ENCODE data around the gene PRPS1. TPM values are rescaled to one million over a fixed set of nuclear protein-coding genes. Genes with fewer than 3 reads are reported as not detected.

Gene PRPS1
- total RNA-seq, 4 donors from 2014 or later, result 23.5 to 33.4 (median 27.5) TPM

DNA sequence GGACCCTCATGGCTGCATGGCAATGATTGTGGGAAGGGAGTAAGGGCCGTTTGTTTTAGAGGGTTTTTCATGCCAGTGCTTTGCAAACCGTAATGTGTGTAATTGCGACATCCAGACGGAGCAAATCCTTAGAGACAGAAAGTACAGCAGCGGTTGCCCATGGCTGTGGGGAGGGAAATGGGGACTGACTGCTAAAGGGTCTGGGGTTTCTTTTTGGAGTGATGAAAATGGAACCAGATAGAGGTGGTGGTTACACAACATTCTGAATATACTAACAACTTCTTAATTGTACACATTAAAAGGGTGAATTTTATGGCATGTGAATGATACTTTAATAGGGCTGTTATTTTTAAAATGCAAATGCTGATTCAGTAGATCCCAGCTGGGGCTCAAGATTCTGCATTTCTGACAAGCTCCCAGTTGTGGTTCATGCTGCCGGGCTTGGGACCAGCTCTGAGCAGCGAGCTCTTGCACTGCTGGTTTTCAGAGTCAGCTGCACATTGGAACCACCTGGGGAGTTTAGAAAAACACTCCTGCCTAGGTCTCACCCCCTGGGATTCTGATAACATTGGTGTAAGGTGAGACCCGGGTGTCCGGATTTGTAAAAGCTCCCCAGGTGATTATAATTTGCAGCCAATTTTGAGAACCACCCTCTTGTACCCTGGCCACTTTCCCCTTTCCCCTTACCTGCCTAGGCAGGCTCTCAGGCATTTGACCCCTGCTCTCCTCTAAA, 47.7 kb downstream of the PRPS1 start:
- peak overlapping the region; percentile 91 to 100 (median 94) for H3K27ac ChIP-seq
- peak overlapping the region; percentile 64 to 99 for H3K4me3 ChIP-seq
- no peaks in the 10 kb centered on the region for H3K9me3 ChIP-seq
- WGBS, 2 donors (ENCODE audit: low coverage in 1 of 2), result 10 to 39% methylated on average over 5 to 9 of the region's 9 CpGs
- ATAC-seq, result no peak
- peaks cover 7 to 53% (median 10%) of the 10 kb centered on the region in 3 donors for H3K4me1 ChIP-seq
- H3K27me3 ChIP-seq, result no peaks in the 10 kb centered on the region
- TF ChIP-seq EP300 (IDR thresholded peaks at IDR 0.05), result no peak
- peak; percentile 22 to 23 for TF ChIP-seq POLR2A (IDR thresholded peaks at IDR 0.05)
- TF ChIP-seq POLR2AphosphoS5 (IDR thresholded peaks at IDR 0.05), result peak; percentile 66
- TF ChIP-seq CTCF (IDR thresholded peaks at IDR 0.05), result no peak
- H3K36me3 ChIP-seq, result no peaks in the 10 kb centered on the region

- Histone ChIP-seq H3K27ac (peak overlapping the region; percentile 91 to 100 (median 94)), H3K4me3 (peak overlapping the region; percentile 64 to 99), H3K9me3 (no peaks in the 10 kb centered on the region), H3K27me3 (no peaks in the 10 kb centered on the region), H3K36me3 (no peaks in the 10 kb centered on the region), H3K4me1 (peaks cover 7 to 53% (median 10%) of the 10 kb centered on the region in 3 donors)
- peak; percentile 62 for ATAC-seq
- 0 to 37% methylated on average over 2 to 3 of the region's 30 CpGs for WGBS, 2 donors (ENCODE audit: low coverage in 1 of 2)
- TF ChIP-seq POLR2A (IDR thresholded peaks at IDR 0.05) (peak; percentile 83 to 86), POLR2AphosphoS5 (IDR thresholded peaks at IDR 0.05) (peak; percentile 93), EP300 (IDR thresholded peaks at IDR 0.05) (peak; percentile 92), CTCF (IDR thresholded peaks at IDR 0.05) (peak in 1 of 4 experiments; percentile 18)
These were observed 48.5 kb downstream of the PRPS1 start for GRCh38 chrX:107676559-107677378.

GRCh38 chrX:107677501-107677901, 49.2 kb downstream of the PRPS1 start:
- WGBS, 2 donors (ENCODE audit: low coverage in 1 of 2), result 28% methylated on average over 2 of the region's 10 CpGs; no CpG with 5 or more reads in 1 of the 2 donors
- TF ChIP-seq POLR2AphosphoS5 (IDR thresholded peaks at IDR 0.05) (no peak), POLR2A (IDR thresholded peaks at IDR 0.05) (no peak), EP300 (IDR thresholded peaks at IDR 0.05) (no peak), CTCF (IDR thresholded peaks at IDR 0.05) (no peak)
- H3K27ac ChIP-seq, result peak overlapping the region; percentile 91 to 100 (median 94)
- H3K4me1 ChIP-seq, result peaks cover 7 to 60% (median 10%) of the 10 kb centered on the region in 3 donors
- no peaks in the 10 kb centered on the region for H3K27me3 ChIP-seq
- no peaks in the 10 kb centered on the region for H3K36me3 ChIP-seq
- no peak for ATAC-seq
- H3K9me3 ChIP-seq, result no peaks in the 10 kb centered on the region
- H3K4me3 ChIP-seq, result peak overlapping the region; percentile 12 to 64

GRCh38 chrX:107677909-107678308, 49.6 kb downstream of the PRPS1 start:
- Histone ChIP-seq H3K4me3 (peak overlapping the region in 1 of 2 donors; percentile 64), H3K36me3 (no peaks in the 10 kb centered on the region), H3K27me3 (no peaks in the 10 kb centered on the region), H3K9me3 (no peaks in the 10 kb centered on the region), H3K4me1 (peaks cover 7 to 64% (median 10%) of the 10 kb centered on the region in 3 donors), H3K27ac (peak overlapping the region; percentile 91 to 100 (median 94))
- no peak for TF ChIP-seq CTCF (IDR thresholded peaks at IDR 0.05)
- TF ChIP-seq POLR2A (IDR thresholded peaks at IDR 0.05), result no peak
- TF ChIP-seq EP300 (IDR thresholded peaks at IDR 0.05), result no peak
- TF ChIP-seq POLR2AphosphoS5 (IDR thresholded peaks at IDR 0.05), result no peak
- 79% methylated on average over 2 of the region's 4 CpGs; no CpG with 5 or more reads in 1 of the 2 donors for whole genome bisulfite sequencing, 2 donors (ENCODE audit: low coverage in 1 of 2)
- no peak for ATAC-seq

All from gastroesophageal sphincter (tissue), 4 donors.